CD4-positive, alpha-beta T cell treated with Interleukin-4 for 4 hours (primary cell): ENCODE measurements around the gene PTPRD.

Experiments
- DNase-seq: peaks from one replicate; pipeline ENCODE4 v3.0.0-alpha.2; 2020

The PTPRD gene

DNA sequence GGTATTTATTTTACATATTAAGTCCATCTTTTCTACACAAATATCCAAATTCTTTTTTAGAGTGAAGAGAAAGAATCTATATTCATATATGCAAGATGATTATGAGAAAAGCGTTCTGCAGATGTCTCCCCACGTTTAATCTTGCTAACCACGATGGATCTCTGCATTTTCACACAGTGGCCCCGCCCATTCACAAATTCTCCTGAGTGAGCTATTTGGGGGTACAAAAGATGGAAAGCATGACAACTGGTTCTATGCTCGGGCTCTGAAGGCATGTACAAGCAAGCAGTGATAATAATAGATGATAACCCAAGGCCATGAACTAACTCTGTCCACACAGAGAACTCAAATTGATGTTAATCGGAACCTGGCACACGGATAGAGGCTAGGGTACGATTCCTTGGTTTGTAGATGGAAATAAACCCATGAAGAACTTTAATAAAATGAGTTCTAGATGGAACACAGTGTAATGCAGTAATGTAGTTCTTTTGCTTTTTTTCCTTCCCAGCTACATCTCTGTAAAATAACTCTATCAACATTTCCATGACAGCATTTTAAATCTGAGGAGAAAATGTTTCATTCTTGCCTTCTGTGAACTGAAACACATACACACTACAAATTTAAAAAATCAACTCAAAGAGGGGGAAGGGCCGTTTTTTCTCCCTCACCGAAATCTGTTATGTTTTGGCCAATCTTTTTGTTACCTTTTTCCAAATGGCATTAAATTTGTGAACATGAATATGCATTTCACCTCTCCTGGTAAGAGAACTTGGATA lies 1961.5 kb downstream of the PTPRD start:
- DNase-seq, result no peak

DNA sequence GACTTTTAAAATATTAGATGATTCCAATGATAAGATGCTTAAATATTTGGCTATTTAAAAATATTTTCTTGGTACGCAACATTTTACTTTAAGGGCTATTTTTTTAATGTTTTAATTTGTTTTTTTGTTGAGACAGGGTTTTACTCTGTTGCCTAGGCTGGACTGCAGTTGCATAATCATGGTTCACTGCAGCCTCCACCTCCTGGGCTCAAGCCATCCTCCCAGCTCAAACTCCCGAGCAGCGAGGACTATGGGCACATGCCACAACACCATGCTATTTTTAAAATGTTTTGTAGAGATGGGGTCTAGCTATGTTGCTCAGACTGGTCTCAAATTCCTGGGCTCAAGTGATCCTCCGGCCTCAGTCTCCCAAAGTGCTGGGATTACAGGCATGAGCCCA lies 1963.0 kb downstream of the PTPRD start:
- no peak for DNase-seq

DNA sequence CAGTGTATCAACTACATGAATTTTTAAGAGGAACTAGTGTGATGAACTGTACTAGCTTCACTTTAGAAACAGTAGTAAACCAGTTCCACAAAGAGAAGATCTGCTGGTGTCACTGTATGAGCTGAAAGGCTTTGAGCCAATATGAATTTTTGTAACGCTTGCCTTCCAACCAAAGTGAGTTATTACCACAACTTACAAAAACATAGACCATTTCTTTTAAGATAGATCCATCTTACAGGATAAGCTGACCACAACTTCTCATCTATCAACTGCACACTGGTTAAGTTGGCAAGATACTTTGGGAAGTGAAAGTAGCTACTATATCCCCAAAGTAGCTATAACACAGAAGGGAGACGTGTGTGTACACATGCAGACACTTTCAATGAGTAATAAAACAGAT lies 1963.6 kb downstream of the PTPRD start:
- no peak for DNase-seq

DNA sequence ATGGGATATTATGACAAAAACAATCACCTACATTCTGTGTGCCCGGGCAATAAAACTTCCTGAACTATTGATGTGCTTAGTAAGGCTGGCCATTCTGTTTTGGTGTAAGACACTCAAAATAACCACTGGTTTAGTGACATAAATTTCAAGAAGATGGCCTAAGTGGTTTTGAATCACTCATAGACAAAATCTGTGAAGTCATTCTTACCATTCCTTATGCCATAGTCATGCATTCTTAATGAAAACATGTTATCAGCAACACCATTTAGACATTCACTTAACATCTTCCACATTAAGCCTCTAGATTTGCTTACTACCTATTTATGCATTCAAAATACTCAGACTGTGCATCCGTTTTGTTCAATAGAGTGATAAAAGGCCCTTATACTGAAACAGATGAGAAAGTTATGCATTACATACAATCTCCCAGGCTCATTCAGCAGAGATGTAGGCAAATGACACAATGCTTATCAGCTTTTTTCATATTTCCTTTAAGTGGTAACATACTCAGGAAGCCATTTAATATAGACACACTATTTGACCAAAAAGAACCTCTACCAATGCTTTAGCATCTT lies 1964.4 kb downstream of the PTPRD start:
- no peak for DNase-seq

DNA sequence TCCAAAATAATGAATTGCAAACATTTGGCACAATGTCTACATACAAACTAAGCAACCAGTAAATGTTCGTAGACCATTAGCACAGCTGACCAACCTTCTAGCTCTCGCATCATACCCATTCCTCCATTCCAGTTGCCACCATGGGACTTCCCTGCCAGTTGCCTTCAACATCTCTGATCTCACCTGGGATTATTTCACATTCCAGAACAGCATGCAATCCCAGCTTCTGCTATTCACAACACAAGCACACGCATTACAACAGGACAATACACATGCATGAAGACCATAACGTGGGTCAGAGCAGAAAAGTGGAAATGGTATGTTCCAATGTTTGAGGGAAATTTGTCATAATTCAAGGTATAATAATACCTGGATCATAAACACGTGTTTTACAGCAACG lies 1965.0 kb downstream of the PTPRD start:
- no peak for DNase-seq

DNA sequence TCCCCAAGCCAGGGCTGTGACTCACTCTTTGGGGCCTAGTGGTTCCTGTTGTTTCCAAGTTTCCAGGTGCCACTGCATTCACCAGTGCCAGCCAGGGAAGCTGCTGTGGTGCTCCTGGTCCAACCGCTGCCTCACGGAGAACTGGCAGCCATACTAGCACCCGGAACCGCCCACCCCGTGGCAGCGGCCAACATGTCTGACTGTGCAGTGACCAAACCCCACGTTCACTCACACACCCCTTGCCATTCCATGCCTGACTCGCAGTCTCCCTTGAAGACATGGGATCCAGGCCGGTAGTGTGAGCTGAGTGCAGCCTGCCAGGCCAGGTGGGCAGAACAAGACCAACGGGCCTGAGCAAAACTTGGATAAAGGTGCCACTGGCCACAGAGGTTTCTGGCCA lies 1968.2 kb downstream of the PTPRD start:
- DNase-seq, result no peak

DNA sequence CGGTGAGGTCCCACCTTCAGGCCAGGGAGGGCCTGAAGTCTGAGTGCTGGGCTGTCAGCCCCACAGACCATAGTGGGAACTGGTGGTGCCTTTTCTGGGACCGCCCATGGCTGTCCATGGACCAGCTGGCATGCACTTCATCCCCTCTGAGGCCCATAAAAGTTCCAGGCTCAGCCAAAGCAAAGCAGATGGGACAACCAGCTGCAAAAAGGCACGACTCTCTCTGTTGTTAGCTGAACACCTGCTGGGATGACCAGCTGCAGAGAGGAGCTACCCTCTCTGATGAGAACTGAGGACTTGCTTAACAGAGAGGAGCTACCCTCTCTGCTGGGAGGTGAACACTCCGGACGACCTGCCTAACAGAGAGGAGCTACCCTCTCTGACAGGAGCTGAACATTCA lies 1968.9 kb downstream of the PTPRD start:
- no peak for DNase-seq

DNA sequence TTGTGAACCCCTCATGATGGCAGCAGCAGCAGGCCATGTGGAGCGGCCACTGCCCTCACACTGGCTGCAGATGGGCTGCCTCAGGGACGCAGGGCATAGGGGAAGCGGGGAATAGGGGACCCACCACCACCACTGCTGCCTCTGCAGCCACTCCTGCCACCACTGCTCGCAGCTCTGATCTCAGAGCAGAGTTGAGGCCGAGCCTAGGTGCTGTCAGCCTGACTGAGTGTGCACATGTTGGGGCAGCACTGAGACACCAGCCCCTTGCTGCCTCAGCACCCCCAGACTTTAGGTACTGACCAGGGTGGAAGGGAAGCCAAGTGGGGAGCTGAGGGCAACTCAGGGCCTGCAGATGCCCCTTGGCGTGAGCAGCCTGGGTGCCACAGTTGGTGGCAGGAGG lies 1969.3 kb downstream of the PTPRD start:
- DNase-seq, result no peak

DNA sequence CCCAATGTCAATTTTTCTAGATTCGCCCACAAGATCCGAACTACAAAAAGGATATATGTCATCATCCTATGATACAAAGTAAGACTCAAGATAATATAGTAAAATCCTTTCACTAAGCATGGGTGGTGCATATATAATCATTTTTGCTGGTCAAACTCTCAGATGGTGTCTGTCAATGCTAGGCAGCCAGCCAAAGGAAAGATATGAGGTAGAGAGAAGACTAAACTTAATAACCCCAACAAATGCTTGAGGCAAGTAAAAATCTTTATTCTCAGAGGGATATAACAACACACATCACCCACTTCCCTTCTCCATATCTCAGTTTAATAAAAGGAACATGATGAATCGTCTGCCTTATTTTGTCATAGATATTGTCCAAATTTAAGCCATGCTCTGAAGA lies 1972.0 kb downstream of the PTPRD start:
- no peak for DNase-seq

DNA sequence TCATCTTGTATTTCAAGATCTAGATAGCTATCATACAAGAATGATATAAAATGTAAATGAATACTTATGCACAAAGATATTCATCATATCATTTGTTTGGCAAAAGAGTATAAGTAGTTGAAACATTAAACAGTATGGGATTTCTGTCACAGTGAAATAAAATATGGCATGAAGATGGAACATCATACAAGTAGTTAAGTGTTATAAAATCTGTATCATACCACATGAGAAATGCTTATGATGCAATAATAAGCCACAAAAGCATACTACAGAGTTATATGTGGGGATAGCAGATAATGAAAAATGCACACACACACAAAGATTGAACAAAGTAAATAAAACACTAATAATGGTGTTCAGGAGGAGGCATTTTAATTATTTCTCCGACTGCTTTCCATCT lies 1975.2 kb downstream of the PTPRD start:
- DNase-seq, result no peak

DNA sequence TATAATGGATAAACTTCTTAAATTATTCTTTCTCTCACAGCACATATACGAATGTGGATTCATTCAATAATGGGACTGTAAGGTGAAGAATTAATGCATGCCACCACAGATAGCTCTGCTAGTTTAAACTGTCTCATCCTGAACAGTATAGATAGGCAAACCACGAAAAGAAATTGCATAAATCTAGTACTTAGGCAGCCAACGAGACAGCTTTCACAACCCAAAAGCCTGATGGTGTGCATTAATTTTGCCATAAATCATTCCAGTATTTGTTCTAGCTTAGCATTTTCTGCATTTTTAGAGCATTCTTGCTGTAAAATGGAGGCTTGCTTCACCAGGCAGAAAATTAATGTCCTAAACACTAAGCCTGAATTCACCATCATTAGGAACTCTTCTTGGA lies 1979.0 kb downstream of the PTPRD start:
- no peak for DNase-seq

DNA sequence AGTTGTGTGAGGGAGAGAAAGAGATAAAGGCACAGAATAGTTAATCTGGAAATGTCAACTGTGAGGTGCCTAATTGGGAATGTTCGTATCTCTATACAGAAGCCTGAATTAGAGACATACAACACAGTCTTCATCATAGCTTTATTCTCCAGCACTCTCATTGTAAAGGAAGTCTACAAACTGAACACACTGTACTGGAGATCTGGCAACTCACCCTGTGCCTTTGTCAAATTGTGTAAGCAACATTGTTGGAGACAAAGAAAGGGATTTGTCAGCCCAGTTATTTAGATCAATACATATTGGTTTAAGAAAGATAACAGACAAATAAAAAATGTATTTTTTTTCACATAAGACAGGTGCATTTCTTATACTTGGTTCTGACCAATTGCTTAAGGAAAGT lies 1980.3 kb downstream of the PTPRD start:
- DNase-seq, result no peak

DNA sequence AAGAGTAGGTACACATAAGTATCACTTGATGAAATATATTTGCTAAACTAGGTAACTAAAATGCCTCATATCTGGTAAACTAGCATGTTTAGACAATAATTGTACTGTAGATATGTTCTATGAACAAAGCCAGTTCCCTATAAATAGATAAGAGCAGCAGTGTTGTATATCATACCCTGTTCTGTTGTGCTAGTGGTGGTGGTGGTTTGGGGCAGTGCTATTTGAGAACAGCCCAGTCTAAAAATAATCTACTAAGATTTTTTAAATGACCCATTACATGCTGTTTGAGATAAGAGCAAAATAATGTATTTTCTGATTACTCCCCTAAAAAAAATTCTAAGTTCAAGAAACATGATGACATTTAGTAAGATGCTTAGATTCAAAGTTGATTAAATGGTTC lies 1984.0 kb downstream of the PTPRD start:
- DNase-seq, result no peak

DNA sequence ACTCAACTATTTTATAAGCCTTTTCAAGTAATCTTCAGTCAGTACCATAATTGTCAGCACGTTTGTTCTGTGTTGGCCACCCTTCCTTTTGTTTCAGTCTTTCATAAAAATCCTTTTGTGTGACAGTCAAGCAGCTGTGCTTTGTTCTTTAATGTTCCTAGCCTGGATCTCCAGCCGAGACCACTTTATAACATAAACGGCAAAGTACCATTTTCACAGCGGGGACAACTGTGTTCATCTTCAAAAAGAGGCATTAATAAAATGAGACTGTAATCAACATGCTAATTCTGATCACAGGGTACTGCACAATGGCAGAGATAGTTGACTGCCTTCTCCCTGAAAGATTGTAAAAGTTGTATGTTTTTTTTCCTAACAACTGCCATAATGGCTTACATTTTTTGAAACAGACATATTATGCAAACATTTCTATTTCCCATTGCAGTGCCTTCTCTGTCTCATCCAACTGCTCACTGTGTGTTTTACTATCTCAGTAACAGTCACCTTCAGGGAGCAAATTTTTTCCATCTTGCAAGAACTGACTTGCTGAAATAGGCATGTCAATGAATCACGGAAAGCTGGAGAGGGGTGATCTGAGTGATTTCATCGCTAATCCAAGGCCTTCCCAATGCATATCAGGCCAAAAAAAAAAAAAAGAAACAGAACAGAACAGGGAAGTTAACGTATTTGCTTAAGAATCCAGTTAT lies 1984.7 kb downstream of the PTPRD start:
- DNase-seq, result no peak

DNA sequence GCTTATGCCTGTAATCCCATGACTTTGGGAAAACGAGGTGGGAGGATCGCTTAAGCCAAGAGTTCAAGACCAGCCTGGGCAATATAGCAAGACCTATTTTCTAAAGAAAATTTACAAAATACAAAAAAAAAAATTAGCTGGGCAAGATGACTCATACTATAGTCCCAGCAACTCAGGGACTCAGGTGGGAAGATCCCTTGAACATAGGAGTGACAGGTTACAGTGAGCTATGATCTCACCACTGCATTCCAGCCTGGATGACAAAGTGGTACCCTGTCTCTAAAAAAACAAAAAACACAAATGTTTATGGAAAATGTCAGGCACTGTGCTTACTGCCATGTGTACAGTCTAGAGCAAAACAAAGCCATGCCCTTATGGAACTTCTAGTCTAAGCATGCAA lies 1989.9 kb downstream of the PTPRD start:
- DNase-seq, result no peak

DNA sequence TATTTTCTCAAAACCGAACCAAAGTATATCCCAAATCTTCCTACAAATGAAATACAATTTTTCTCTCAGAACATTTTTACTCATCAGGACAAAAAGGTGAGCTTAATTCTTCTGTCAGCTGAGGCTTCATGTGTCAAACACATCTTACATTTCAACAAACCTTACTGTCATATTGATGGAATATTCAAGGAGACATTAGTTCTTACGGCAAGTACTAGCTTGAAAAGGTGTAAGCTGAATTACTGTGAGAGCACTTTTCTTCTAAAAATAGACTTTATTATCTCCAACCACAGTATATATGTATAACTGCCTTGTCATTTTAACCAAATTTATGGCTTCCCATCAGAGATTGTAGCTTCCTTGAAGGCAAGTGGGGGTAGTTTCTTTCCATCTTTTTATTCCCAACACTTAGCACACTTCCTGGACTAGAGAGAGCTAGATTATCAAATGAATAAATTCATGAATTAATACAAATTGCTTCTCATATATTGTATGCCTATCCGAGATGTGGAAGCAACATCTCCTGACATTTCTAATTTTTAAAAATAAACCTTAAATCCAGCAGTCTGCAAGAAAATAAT lies 1990.5 kb downstream of the PTPRD start:
- DNase-seq, result no peak

DNA sequence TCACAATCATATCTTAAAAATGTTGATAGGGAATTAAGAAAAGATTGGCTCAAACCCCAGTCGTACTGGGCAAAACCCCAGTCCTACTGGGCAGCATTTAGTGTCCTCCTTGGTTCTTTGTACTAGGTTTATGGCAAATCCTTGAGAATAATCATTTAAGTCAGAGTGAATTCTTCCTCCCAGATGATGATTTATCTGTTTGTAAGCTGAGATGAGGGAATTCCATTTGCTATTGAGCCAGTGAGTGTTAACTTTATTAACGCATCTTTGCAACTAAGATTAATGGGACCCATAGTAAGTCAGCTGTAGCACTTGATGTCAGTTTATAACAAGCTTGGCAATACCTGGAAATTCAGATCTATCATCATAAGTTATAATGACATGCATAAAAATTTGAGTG lies 1991.4 kb downstream of the PTPRD start:
- no peak for DNase-seq

DNA sequence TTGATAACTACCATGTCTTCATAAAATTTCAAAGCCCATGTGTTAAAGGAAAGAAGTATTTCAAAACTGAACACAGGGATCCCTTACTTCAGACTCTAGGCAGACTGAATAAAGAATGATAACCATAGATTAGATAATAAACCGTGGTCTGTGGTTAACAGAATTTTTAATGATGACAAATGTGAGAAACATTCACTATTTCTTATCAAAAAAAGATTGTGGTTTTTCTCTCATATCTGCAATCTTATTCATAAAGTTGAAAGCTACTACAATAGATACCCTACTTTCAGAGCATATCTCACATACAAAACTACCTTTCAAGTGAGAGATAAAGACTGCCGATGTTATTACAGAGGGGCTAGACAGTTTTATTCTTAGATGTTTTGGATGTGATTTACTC lies 1996.4 kb downstream of the PTPRD start:
- DNase-seq, result no peak

DNA sequence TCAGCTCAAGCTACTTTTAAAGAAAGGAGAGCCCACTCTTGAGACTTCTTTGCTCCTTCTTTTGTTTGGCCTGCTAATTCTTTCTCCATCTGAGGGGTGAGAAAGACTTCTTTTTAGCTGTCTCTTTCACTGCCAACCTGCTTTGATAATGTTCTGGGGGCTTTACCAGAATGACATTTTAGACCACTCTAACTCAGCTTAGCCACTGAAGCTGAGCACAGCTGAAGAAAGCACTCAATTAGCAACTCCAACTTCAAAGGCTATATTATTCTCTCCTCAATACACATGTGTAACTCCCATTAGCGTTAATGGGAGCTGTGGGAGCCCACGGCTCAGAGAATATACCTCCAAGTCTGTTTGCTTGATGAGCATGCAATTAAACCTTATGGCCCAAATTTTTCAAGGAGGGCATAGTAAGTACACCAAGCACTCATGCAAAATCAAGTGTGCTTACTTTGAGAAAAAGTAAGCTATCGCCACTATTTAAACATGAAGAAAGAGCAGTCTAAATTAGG lies 1997.8 kb downstream of the PTPRD start:
- no peak for DNase-seq

DNA sequence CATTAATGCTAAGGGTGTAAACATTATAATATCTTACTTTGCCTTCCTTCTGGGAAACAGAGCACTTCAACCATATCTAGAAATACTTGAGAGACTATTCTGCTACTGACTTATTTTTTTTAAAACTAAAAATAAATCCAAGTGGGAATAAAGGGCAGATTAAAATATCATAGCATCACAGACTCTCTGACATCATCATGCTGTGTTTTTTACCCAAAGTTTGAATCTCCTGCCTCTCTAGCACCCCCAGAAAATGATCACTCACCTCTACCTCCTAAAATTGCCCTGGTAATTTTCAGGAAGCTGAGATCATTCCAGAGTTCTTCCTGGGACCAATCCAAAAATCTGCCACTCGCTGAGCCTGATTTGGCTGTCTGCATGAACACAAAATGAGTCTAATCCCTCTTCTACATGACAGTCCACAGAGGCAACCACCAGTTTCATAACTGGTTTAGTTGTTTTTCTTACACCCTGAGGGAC lies 1999.4 kb downstream of the PTPRD start:
- DNase-seq, result no peak

DNA sequence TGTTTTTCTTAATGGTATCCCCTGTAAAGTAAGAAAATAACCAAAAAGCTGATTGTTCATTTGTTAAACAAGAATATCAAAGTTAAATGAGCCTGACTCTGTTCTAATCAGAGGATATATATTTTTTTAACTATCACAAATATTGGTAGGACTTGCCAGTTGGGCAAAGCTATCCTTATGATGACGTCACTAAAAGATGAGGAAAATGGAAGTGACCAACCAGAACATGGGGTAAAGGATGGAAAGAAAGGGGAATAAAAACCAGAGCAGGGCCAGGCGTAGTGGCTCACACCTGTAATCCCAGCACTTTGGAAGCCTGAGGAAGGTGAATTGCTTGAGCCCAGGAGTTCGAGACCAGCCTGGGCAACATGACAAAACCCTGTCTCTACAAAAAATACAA lies 2001.6 kb downstream of the PTPRD start:
- no peak for DNase-seq

DNA sequence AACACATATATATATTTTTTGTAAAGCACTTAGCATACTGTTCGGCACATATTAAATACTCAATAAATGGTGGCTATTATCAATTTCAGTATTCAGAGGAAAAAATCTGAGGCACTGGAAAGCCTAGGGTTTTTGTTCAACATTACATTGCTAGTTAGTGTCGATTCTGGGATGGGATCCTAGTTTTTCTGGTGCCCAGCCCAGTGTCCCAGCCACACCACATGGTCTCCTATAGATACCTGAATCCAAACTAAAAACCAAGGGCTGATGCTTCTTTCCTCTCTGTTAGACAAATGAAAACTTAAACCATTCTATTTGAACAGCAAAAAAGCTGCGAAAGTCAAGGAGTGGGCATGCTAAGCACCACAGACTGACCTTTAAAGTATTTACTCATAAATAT lies 2002.5 kb downstream of the PTPRD start:
- DNase-seq, result no peak

DNA sequence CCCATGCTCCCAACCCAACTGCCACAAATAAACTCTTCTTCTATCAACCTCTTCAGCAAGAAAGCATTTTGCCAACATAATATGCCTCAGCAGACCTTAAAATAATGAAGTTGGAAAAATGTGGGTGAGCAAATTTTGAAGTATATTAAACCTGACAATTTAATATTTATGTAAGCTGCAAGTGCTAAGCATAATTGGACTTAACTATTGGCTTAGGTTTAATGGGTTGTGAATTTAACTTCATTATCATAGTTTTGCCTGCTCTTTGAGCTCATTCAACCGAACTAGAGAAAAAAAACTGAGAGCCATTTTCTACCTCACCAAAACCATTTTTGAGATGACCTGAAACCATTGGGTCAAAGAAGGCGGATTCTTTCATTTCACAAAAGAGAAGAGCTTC lies 2007.7 kb downstream of the PTPRD start:
- DNase-seq, result no peak

DNA sequence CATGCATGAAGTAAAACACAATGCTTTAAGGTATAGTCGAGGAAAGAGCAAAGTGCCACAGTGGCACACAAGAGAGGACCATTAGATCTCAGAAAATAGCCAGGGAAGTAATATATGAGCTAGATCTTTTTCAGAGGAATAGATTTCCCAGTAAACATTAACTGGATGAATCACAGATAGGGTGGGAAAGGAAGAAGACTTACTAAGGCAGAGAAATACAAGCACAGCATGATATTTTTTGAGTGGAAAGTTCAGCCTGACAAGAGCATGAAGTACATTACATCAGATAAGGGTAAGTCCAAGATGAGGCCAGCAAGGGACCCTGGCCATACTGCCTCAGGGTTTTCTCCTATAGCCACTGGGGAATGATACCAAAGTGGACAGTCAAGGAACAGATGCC lies 2008.6 kb downstream of the PTPRD start:
- DNase-seq, result no peak
